Epithelial cell of esophagus (primary cell): Measurements from ENCODE around the gene PDLIM1.

Source experiments
- DNase-seq: peaks from one replicate; pipeline ENCODE4 v3.0.0; 2010; ENCODE audit warnings: low read depth
- H3K4me3 ChIP-seq: 2 replicates; pipeline ENCODE4 v1.5.1; 2011; ENCODE audit warnings: mild to moderate bottlenecking, low read length, control low read depth
- CTCF ChIP-seq: IDR thresholded peaks from 2 replicates; pipeline ENCODE4 v1.5.1; 2011; ENCODE audit warnings: low read depth, mild to moderate bottlenecking, low read length, control low read depth, inconsistent platforms; ENCODE audit not compliant: insufficient read depth; ENCODE audit errors: missing control alignments

Gene PDLIM1

DNA sequence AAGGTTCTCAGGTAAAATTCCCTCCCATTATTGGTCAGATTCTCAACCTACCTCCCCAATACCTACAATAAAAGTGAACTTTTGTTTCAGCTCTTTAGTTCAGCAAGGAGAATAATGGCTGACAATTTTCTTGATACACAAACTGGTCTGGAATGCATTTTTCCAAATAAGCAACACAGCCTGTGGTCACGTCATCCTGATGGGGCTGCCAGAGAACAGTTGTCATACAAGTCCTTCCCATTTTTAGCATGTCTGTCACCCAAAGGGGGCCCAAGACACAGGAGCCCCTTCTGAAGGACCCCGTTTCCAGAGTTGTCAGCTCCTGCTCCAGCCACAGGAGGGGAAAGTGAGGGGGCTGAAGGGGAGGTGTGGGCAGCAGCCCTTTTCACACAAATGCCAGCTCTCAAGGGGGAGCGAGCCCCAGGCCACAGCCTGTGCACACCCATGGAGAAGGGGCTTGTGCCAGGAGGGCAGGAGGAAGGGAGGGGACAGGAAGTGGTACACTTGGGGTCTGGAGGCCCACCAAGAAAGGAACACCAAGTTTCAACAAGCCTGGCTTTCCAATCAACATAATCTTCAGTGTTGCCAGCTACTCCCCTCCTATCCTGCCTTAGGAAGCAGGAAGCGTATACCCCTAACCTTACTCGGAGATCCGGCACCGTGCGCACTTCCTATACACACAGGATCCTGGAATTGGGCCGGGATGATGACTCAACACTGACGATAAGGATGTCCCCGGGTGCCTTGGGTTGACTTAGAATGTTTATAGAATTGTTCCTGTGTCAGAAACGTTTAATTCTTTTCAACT is 43.4 kb upstream of the PDLIM1 start:
- peak; percentile 81 for DNase-seq
- no peak for TF ChIP-seq CTCF
- H3K4me3 ChIP-seq, result no peak overlapping the region

DNA sequence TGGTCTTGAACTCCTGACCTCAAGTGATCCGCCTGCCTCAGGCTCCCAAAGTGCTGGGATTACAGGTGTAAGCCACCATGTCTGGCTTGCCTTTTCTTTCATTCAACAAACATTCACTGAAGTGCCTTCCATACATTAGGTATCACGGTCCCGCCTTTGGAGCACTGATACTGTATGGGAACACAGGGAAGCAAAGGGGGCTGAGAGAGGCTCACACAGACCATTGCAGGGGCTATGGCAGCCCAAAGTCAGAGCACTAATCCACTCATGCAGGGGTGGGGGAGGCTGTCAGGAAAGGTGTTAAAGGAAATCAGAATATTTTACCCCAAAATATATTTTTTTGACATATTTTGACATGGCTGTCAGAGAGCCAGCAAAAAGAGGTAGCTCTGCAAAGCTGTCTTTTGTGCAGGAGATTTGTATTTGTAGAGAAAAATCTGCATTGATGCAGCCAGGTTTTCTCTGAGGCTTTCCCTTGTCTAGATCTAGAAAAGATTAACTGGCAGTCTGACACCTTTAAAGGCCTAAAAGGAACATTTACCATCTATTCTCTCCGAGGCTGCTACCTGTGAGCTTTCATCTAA is 42.0 kb upstream of the PDLIM1 start:
- DNase-seq, result no peak
- H3K4me3 ChIP-seq, result no peak overlapping the region
- TF ChIP-seq CTCF, result no peak

GRCh38 chr10:95331596-95332130 is 40.9 kb upstream of the PDLIM1 start:
- no peak for DNase-seq
- no peak overlapping the region for H3K4me3 ChIP-seq
- no peak for TF ChIP-seq CTCF

DNA sequence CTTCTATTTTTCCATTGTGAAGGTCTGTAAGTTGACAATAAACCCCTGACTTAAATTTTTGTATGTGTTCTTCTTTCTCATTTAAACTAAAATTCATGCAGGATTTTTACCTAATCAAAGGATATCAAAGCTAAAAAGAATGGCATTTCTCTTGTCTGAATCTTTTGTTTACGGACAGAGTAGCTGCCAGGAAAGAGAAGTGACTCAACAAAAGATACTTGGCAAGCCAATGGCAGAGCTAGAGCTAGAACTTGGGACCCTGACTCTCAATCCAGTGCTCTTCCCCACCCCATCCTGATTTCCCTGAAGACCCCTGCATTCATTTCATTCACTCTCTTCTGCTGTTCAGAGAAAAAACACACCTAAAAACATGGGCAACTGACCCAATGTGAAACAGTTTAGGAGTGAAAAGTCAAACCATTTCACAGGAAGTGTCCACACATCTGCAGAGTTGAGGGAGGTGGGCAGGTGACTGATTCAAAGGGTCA is 40.2 kb upstream of the PDLIM1 start:
- peak; percentile 10 for DNase-seq
- H3K4me3 ChIP-seq, result no peak overlapping the region
- TF ChIP-seq CTCF, result no peak

DNA sequence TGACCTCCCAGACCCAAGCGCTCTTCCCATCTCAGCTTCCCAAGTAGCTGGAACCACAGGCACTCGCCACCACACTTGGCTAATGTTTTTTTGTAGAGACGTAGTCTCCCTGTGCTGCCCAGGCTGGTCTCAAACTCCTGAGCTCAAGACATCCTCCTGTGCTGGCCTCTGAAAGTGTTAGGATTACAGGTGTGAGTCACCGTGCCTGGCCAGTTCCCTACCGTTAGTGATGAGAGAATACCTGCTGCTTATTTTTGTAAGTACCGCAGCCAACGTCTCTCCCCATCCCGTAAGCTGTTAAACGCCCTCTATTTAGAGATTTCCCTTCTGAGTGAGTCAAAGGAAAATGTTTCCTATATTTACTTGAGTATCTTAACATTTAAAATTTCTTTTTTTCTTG is 38.5 kb upstream of the PDLIM1 start:
- TF ChIP-seq CTCF, result no peak
- peak; percentile 63 for DNase-seq
- H3K4me3 ChIP-seq, result no peak overlapping the region

DNA sequence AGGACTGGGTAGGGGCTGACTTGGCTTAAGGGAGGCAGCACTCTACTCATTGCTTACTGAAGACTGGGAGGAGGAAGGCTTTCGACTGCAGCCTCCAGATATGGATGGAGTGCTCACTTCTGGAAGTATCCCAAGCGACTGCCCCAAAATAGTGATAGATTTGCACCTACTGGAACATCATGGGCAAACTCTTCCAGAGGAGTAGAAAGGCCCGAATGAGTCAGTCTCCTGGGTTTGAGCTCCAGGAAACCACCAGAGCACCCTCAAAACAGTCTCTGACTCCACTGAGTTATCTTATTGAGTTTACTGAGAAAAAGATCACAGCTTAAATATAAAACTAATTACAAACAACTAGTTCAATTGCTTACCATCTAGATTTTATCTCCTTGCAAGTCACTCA is 37.2 kb upstream of the PDLIM1 start:
- no peak for TF ChIP-seq CTCF
- DNase-seq, result no peak
- no peak overlapping the region for H3K4me3 ChIP-seq

- no peak overlapping the region for H3K4me3 ChIP-seq
- peak; percentile 75 for DNase-seq
- TF ChIP-seq CTCF, result peak; percentile 38
Observed at GRCh38 chr10:95327367-95327766, 36.6 kb upstream of the PDLIM1 start.
